Measurements from ENCODE around the gene PBLD. TPM values are rescaled to one million over a fixed set of nuclear protein-coding genes. Genes with fewer than 3 reads are reported as not detected.
"Not testable (repeated sequence)": the region's sequence is repeated elsewhere in the genome, so short reads cannot be mapped to it uniquely, and the experiment has no call there.

The PBLD gene
- total RNA-seq, 1 donor from 2014 or later = 9.8 TPM

GRCh38 chr10:68284062-68285001 lies 48.4 kb downstream of the PBLD start:
- DNase-seq (ENCODE audit: low spot score in 2 of 2, unreplicated experiment in 2 of 2) = no peak
- no peak for TF ChIP-seq CTCF (IDR thresholded peaks at IDR 0.05; ENCODE audit: unreplicated experiment)
- no peaks in the 10 kb centered on the region for H3K27me3 Mint-ChIP-seq (ENCODE audit: low read depth)
- H3K9me3 Mint-ChIP-seq = no peaks in the 10 kb centered on the region
- H3K4me3 Mint-ChIP-seq = no peak overlapping the region
- peaks cover 2% of the 10 kb centered on the region for H3K4me1 Mint-ChIP-seq
- peak overlapping the region; percentile 62 for H3K27ac Mint-ChIP-seq
- peaks cover 7% of the 10 kb centered on the region for H3K36me3 Mint-ChIP-seq

DNA sequence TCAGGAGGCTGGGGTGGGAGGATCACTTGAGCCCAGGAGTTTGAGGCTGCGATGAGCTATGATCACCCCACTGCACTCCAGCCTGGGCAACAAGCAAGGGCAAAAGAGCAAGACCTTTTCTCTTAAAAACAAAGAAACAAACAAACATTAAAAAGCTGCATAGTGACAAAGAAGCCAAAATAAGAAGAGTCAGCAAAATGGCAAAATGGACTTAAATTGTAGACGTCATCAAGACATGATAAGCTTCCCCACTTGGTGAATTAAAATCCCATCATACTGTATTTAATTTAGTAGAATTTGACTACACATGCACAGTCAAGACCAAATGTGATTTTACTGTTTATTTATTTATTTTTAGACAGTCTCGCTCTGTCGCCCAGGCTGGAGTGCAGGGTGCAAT lies 52.0 kb downstream of the PBLD start:
- no peak for DNase-seq (ENCODE audit: low spot score in 2 of 2, unreplicated experiment in 2 of 2)
- no peak for TF ChIP-seq CTCF (IDR thresholded peaks at IDR 0.05; ENCODE audit: unreplicated experiment)
- Mint-ChIP-seq H3K27me3 (ENCODE audit: low read depth) (no peaks in the 10 kb centered on the region), H3K9me3 (peaks cover 21% of the 10 kb centered on the region), H3K4me3 (no peak overlapping the region), H3K4me1 (peaks cover 2% of the 10 kb centered on the region), H3K36me3 (peaks cover 13% of the 10 kb centered on the region), H3K27ac (no peak overlapping the region)

DNA sequence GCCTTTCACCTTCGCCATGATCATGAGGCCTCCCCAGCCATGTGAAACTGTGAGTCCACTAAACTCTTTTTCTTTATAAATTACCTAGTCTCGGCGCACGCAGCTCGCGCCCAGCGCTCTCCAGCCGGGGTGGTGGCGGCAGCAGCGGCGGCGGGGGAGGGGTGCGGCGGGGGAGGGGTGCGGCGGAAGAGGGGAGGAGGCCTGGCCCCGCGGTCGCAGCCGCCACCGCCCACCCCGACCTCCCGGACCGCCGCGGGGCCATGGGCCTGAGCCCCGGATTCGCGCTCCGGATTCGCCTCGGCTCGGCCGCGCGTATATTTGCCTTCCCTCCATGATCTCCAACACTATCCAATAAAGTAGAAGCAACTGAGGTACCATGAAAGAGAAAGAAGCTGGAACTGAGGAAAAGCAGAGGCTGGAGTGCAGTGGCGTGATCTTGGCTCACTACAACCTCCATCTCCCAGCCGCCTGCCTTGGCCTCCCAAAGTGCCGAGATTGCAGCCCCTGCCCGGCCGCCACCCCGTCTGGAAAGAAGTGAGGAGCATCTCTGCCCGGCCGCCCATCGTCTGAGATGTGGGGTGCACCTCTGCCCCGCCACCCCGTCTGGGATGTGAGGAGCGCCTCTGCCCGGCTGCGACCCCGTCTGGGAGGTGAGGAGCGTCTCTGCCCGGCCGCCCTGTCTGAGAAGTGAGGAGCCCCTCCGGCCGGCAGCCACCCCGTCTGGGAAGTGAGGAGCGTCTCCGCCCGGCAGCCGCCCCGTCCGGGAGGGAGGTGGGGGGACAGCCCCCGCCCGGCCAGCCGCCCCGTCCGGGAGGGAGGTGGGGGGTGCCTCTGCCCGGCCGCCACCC lies 53.6 kb downstream of the PBLD start:
- not testable (repeated sequence) for H3K4me3 Mint-ChIP-seq; H3K27me3 Mint-ChIP-seq (ENCODE audit: low read depth); DNase-seq (ENCODE audit: low spot score in 2 of 2, unreplicated experiment in 2 of 2); H3K4me1 Mint-ChIP-seq; H3K27ac Mint-ChIP-seq
- Mint-ChIP-seq H3K36me3 (peaks cover 13% of the 10 kb centered on the region), H3K9me3 (peaks cover 21% of the 10 kb centered on the region)

DNA sequence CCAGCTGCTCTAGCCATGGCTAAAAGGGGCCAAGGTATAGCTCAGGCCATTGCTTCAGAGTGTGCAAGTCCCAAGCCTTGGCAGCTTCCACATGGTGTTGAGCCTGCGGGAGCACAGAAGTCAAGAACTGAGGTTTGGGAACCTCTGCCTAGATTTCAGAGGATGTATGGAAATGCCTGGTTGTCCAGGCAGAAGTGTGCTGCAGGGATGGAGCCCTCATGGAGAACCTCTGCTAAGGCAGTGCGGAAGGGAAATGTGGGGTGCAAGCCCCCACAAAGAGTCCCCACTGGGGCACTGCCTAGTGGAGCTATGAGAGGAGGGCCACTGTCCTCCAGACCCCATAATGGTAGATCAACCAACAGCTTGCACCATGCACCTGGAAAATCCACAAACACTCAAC lies 54.9 kb downstream of the PBLD start:
- H3K4me1 Mint-ChIP-seq; H3K4me3 Mint-ChIP-seq; DNase-seq (ENCODE audit: low spot score in 2 of 2, unreplicated experiment in 2 of 2); H3K27me3 Mint-ChIP-seq (ENCODE audit: low read depth); H3K27ac Mint-ChIP-seq: not testable (repeated sequence)
- H3K9me3 Mint-ChIP-seq = peaks cover 21% of the 10 kb centered on the region
- H3K36me3 Mint-ChIP-seq = peaks cover 13% of the 10 kb centered on the region

DNA sequence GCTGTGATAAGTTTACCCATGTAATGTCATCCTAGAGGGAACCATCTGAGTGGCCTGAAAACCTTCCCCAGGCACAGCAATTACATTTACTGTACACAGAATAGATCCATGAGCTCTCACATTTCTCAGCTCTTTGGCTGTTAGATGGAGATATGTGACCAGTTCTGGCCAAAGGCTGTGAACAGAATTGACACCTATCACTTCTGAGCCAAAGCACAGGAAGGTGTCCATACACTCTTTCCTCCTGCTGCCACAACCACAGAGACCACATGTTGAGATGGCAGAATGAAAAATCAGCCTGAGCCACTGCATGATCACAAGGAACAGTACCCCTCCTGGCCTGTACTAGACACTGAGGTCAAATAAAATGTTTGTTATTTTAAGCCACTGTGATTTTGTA lies 56.5 kb downstream of the PBLD start:
- TF ChIP-seq CTCF (IDR thresholded peaks at IDR 0.05; ENCODE audit: unreplicated experiment) = no peak
- H3K4me3 Mint-ChIP-seq = no peak overlapping the region
- H3K9me3 Mint-ChIP-seq = peaks cover 21% of the 10 kb centered on the region
- no peak for DNase-seq (ENCODE audit: low spot score in 2 of 2, unreplicated experiment in 2 of 2)
- H3K4me1 Mint-ChIP-seq = no peaks in the 10 kb centered on the region
- no peaks in the 10 kb centered on the region for H3K27me3 Mint-ChIP-seq (ENCODE audit: low read depth)
- H3K36me3 Mint-ChIP-seq = peaks cover 13% of the 10 kb centered on the region
- no peak overlapping the region for H3K27ac Mint-ChIP-seq

DNA sequence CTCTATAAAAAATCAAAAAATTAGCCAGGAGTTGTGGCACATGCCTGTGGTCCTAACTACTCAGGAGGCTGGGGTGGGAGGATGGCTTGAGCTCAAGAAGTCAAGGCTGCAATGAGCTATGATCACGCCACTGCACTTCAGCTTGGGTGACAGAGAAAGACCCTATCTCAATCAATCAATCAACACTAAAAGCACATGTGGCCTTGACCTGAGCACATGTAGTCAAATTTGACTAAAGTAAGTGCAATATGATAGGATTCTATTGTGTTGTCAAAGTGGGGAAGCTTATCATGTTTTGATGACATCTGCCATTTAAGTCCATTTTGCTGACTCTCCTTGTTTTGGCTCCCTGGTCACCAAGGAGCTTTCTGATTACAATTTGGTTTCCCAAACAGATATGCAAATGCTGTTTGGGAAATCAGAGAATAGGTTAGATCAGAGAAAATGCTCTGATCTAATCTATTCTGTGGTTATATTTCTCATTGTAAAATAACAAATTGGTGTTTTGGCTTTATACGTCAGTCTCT lies 57.1 kb downstream of the PBLD start:
- no peaks in the 10 kb centered on the region for H3K4me1 Mint-ChIP-seq

More for the DNA sequence above, 57.1 kb downstream of the PBLD start:
- Mint-ChIP-seq H3K4me3 (no peak overlapping the region), H3K27ac (no peak overlapping the region), H3K36me3 (peaks cover 13% of the 10 kb centered on the region), H3K27me3 (ENCODE audit: low read depth) (no peaks in the 10 kb centered on the region), H3K9me3 (peaks cover 21% of the 10 kb centered on the region)
- TF ChIP-seq CTCF (IDR thresholded peaks at IDR 0.05; ENCODE audit: unreplicated experiment) = no peak
- no peak for DNase-seq (ENCODE audit: low spot score in 2 of 2, unreplicated experiment in 2 of 2)

Data from mesothelial cell of epicardium (in vitro differentiated cells).